Skeletal muscle cell (primary cell): ENCODE results near the gene IBA57.

ENCODE experiments used
- DNase-seq: peaks from one replicate; pipeline ENCODE4 v3.0.0-alpha.2; 2010; ENCODE audit warnings: low read depth
- H3K4me3 ChIP-seq: 2 replicates; pipeline ENCODE4 v1.5.1; 2011; ENCODE audit warnings: low read depth, mild to moderate bottlenecking, control low read depth, low read length, moderate library complexity

Gene IBA57

DNA sequence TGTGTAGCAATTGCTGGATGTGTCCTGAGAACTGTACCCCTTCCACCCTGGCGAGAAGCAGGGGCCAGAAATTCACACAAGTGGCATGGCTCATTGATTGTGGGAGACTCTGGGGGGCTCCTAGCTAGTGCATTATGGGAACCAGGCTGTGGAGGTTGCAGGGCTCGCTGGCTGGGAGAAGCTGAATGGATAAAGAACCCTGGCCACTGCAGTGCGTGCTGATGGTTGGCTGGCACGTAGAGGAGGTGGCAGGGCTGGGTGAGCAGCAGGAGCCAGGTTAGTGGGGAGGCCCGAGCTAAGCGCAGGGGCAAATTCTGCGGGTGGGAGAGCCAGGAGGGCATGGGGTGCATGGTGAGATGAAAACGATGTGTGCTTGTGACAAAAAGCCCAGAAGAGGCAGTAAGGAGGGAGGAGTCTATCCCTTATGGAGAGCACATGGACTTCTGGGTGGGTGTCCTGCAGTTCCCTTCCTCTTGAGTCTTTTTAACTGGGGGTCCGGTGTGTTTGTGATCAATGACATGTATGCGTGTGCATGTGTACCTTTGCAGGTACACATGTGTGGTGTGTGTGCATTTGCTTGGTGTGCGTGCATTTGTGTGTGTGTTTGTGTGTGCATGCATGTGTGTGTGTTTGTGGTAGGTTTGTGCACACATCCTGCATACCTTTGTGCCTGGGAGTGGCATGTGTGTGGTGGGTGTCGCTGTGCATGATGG is 22.0 kb upstream of the IBA57 start:
- DNase-seq = no peak
- no peak overlapping the region for H3K4me3 ChIP-seq

GRCh38 chr1:228144193-228144992 is 21.2 kb upstream of the IBA57 start:
- DNase-seq = no peak
- H3K4me3 ChIP-seq = no peak overlapping the region

- DNase-seq = no peak
- H3K4me3 ChIP-seq = no peak overlapping the region
Observed at GRCh38 chr1:228144993-228145343, 20.6 kb upstream of the IBA57 start.

DNA sequence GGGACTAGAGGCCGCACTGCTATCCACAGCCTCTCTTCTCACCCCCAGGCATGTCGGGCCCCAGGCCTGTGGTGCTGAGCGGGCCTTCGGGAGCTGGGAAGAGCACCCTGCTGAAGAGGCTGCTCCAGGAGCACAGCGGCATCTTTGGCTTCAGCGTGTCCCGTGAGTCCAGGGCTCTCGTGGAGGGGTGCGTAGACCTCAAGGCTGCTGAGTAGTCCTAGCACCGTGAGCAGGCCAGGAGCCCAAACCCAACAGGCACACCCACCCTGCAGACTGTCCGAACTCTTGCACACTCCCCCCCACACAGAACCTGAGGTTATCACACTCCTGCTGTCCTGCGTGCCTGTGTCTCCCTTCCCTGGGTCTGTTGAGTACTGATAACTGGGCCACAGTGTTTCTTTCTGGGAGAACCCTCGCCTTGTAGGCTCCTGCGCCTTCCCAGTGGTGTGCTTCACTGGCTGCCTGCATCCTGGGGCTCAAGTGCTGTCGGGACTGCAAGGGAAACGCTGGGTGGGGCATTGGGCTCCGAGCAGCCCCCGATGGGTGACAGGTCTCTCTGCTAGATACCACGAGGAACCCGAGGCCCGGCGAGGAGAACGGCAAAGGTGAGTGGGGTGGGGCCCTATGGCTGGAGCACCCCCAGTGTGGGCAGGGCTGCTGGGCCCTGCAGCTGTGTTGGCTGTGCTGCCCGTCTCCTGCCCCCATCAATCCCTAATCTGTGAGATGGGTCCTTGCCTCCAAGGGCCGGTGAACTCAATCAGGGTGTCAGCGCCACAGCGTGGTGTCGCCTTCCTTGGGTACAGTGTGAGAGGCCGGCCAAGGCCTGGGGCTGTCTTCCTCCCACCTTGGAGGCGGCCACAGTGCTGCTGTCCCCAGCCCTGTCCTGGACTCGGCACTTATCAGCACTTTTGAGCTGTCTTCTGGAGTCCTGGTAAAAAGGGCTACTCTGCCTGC is 19.9 kb upstream of the IBA57 start:
- DNase-seq = no peak
- no peak overlapping the region for H3K4me3 ChIP-seq

- no peak overlapping the region for H3K4me3 ChIP-seq
- no peak for DNase-seq
Observed at GRCh38 chr1:228146417-228147150, 19.0 kb upstream of the IBA57 start.

DNA sequence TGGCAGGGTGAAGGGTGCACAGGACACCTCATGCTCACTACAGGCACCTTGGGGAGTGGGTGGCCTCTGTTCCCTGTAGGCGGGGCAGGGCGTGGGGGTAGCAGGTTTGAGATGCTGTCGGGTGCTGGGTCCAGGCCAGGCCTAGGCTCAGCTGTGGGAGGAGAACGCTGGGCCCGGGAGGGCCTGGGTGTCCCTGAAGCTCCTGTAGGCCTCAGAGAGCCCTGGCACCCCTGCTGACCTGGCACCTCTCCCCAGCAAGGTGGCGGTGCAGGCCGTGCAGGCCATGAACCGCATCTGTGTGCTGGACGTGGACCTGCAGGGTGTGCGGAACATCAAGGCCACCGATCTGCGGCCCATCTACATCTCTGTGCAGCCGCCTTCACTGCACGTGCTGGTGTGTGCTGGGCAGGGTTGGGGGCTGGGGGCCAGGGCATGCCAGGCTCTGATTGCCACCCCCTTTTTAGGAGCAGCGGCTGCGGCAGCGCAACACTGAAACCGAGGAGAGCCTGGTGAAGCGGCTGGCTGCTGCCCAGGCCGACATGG is 18.4 kb upstream of the IBA57 start:
- H3K4me3 ChIP-seq = no peak overlapping the region
- no peak for DNase-seq

- DNase-seq = no peak
- H3K4me3 ChIP-seq = no peak overlapping the region
Observed at GRCh38 chr1:228147768-228148167, 17.8 kb upstream of the IBA57 start.

DNA sequence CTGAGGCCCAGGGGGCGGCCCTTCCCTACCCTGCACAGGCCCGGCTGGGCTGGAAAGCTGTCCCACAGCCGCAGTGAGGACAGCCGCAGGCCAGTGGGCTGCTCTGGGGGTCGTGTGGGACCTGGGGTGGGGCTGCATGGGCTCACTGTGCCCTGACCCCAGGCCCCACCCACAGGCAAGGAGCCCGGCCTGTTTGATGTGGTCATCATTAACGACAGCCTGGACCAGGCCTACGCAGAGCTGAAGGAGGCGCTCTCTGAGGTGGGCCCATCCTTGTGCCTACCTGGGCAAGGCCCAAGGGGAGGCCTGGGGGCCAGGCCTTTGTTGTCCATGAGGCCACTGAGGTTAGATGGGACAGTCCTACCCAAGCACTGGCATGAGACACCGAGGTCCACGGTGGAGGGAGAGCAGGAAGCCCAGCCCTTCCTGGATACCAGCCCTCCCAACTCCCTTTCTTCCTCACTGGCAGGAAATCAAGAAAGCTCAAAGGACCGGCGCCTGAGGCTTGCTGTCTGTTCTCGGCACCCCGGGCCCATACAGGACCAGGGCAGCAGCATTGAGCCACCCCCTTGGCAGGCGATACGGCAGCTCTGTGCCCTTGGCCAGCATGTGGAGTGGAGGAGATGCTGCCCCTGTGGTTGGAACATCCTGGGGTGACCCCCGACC is 17.3 kb upstream of the IBA57 start:
- no peak overlapping the region for H3K4me3 ChIP-seq
- no peak for DNase-seq

DNA sequence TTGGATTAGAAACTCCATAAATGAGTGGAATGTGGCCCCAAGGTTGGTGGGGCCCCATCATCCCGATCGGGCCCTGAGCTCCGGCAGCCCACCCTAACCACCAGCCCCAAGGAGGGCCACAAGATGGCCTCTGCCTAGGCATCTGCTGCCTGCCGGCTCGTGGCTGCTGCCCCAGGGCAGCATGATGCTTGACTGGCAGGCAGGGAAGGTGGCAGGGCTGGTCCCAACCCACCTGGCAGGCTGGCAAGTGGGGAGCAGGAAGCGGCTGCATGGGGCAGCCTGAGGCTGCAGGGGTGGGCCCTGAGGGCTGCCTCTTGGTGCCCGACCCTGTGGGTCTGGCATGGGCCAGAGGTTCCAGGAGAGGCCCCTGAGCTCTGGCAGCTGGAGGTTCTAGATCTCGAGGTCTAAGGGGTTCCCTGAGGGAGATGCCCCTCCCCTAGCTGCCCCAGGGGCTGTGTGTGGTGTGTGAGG is 16.6 kb upstream of the IBA57 start:
- H3K4me3 ChIP-seq = no peak overlapping the region
- no peak for DNase-seq

- H3K4me3 ChIP-seq = no peak within 1 kb of the TSS
- no peak for DNase-seq
Observed at GRCh38 chr1:228149406-228150119, 16.0 kb upstream of the IBA57 start, which contains the start of gene GJC2. GJC2 (plus strand) TSS chr1:228149930; CDS start chr1:228157759, 7,829 bp downstream.

DNA sequence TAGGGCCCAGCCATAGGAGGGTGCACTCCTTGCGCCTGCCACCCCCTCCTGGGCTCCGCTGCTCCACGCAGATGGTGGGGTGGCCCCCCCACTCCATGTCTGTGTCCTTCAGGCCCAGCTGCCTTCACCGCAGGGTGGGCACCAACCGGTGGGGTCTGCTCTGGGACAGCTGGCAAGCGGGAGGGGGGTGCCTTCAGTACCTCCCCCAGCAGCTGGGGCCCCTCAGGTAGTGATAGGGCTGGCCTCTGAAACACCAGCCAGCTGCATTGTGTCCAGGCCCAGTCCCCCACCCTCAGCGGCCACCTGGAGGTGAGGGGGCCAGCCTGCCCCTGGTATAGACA is 15.5 kb upstream of the IBA57 start:
- H3K4me3 ChIP-seq = no peak overlapping the region
- no peak for DNase-seq

DNA sequence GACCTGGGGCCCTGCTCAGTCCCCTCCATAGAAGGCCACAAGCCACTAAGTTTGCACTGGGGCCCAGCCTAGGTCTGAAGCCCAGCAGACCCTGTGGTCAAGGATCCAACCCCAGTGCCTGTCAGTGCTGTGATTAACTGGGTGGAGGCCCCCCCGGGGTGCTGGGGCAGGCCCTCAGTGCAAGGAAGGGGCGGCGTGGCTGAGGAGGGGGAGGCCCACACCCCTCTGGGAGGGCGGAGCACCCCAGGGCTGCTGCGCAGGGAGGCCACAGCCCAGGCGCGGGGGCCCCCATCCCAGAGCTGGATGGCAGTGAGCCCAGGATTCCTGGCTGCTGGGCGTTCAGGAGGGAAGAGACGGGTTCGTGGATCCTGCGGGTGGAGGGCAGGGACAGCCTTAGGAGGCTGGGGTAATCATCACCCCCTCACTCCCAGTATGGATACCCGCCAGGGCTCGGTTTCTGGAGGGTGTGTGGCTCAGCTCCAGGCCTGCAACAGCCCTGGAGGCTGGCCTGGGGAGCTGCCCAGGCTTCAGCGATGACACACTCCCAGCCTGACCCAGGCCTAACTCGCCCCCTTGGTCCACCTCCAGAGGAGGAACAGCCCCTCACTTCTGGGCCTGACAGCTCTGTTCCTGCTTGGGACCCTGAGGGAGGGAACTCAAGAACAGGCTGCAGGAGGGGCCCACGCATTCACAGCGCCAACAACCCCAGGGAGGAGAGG is 15.0 kb upstream of the IBA57 start:
- peak; percentile 76 for DNase-seq
- H3K4me3 ChIP-seq = no peak overlapping the region

- no peak for DNase-seq
- H3K4me3 ChIP-seq = no peak overlapping the region
Observed at GRCh38 chr1:228151180-228151925, 14.3 kb upstream of the IBA57 start.

DNA sequence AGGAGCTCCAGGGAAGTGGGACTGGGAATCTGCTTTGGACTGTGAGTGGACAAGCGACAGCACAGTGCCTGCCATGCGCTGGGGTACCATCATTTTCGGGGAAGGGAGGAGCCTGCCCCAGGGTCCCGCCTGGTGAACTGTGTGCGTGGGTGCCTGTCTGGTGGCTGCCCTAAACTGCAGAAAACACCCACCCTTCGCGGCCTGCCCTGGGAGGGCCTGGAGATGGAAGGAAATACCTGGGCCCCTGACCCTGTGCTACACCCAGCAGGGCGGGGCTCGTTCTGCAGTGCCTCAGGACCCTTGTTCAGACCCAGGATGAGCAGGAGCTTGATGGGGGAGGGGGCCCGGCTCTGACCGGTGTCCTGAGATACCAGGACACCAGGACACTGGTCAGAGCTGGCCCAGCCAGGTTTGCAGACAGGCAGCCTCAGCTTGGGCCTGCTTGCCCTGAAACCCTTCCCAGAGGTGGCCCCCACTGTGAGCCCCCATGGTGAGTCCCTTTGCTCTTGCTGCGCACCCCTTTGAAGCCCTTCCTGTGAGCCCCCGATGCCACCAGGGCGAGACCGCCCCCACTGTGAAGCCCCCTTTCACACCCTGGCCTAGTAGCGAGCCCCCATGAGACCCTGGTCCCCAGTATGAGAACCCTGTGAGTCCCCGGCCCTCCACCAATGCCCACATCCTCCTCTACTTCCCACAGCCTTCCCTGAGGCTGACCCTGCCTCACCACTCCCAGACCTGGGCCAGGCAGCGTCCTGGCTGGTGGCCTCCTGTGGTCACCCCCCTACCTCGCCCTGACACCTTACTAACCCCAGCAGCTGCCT is 13.3 kb upstream of the IBA57 start:
- H3K4me3 ChIP-seq = no peak overlapping the region
- no peak for DNase-seq

DNA sequence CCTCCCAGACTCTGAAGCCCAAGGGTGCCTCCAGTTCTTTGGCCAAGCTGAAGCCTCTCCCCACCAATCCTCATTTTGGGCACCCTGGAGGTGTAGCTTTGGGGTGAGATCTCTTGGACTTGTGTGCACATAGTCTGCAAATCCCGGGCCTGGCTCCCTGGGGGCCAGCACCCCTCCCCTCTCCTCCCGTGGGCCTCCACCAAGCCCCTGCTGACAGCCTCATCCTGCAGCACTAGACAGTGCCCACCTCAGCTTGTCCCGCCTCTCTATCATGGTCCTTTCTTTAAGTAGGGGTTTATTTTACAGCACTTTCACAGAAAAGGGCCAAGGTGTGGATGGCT is 12.7 kb upstream of the IBA57 start:
- DNase-seq = no peak
- H3K4me3 ChIP-seq = no peak overlapping the region
